ENCODE data around the gene SLC44A3. TPM values are rescaled to one million over a fixed set of nuclear protein-coding genes. Genes with fewer than 3 reads are reported as not detected.

The SLC44A3 gene
- total RNA-seq, 4 donors from 2014 or later = 7.6 to 15.5 (median 10.0) TPM

DNA sequence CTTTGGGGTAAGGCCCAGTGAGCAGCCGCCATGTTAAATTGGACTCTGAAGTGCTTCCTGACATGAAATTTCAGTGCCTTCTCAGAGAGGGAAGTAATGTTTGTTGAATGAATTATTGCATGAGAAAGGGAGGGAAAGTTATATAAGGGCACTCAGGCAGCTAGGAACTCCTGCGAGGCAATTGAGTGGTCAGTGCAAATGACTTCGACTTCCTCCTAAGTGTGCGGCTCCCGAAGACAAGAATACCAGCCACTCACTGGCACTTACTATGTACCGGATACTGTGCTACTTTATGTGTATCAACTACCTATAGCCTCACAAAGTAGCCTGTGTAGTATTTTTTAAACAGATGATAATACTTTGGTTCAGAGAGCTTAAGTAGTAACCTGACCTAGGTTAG is 54.3 kb downstream of the SLC44A3 start:
- TF ChIP-seq, protein P1, sequence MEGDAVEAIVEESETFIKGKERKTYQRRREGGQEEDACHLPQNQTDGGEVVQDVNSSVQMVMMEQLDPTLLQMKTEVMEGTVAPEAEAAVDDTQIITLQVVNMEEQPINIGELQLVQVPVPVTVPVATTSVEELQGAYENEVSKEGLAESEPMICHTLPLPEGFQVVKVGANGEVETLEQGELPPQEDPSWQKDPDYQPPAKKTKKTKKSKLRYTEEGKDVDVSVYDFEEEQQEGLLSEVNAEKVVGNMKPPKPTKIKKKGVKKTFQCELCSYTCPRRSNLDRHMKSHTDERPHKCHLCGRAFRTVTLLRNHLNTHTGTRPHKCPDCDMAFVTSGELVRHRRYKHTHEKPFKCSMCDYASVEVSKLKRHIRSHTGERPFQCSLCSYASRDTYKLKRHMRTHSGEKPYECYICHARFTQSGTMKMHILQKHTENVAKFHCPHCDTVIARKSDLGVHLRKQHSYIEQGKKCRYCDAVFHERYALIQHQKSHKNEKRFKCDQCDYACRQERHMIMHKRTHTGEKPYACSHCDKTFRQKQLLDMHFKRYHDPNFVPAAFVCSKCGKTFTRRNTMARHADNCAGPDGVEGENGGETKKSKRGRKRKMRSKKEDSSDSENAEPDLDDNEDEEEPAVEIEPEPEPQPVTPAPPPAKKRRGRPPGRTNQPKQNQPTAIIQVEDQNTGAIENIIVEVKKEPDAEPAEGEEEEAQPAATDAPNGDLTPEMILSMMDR (IDR thresholded peaks at IDR 0.05) = no peak
- no peak for TF ChIP-seq EP300 (IDR thresholded peaks at IDR 0.05)
- Histone ChIP-seq H3K27me3 (no peaks in the 10 kb centered on the region), H3K36me3 (no peaks in the 10 kb centered on the region), H3K9me3 (no peaks in the 10 kb centered on the region), H3K4me1 (peaks cover 35% of the 10 kb centered on the region), H3K4me3 (no peak overlapping the region), H3K27ac (peak overlapping the region; percentile 59)
- no peak for DNase-seq (ENCODE audit: low spot score in 2 of 2)
- 91% methylated on average over 6 of the region's 6 CpGs for WGBS

DNA sequence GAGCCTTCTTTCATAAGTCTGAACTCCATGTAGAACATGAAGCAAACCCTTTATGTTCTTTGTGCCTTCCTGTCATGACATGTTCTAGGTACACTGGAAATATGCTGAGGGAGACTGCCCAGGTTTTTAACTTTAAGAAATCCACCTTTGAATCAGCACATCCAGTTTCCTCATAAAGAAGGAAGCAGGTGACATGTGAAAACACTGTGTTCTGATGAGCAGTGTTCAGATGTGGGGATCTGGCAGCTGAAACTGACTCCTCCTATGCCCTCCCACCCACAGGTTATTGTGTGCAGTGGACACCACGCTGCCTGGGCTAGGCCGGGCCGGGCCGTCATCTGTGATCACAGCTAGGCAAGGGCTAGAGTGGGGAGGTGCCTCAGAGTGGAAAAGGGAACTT is 55.6 kb downstream of the SLC44A3 start:
- Histone ChIP-seq H3K27me3 (no peaks in the 10 kb centered on the region), H3K9me3 (no peaks in the 10 kb centered on the region), H3K4me1 (peaks cover 35% of the 10 kb centered on the region), H3K4me3 (no peak overlapping the region), H3K36me3 (no peaks in the 10 kb centered on the region), H3K27ac (peak overlapping the region; percentile 72)
- TF ChIP-seq EP300 (IDR thresholded peaks at IDR 0.05) (no peak), POLR2A (IDR thresholded peaks at IDR 0.05) (no peak), POLR2AphosphoS5 (IDR thresholded peaks at IDR 0.05) (no peak)
- TF ChIP-seq, protein P1 (IDR thresholded peaks at IDR 0.05) = no peak
- WGBS = 63% methylated on average over 4 of the region's 4 CpGs
- DNase-seq (ENCODE audit: low spot score in 2 of 2) = no peak

DNA sequence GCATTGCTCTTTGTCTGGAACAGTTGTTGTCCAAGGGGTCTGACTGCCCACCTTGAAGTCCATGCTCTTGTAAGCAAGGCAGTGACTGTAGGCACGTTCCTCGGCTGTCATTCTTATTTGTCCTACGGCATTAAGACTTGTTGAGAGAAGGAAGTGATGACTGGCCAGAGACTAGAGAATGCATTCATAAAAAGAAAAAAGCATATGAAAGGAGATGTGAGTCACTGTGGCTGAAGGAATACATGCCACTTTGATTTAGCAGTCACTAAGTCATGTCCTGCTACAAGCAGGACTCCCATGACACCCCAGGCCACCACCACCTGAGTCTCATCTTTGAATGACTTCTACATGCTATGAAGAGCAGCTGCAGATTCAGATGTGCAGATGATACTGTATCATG is 56.2 kb downstream of the SLC44A3 start:
- no peaks in the 10 kb centered on the region for H3K9me3 ChIP-seq
- peak overlapping the region; percentile 72 for H3K27ac ChIP-seq
- H3K4me1 ChIP-seq = peaks cover 35% of the 10 kb centered on the region
- no peaks in the 10 kb centered on the region for H3K36me3 ChIP-seq
- no peak for DNase-seq (ENCODE audit: low spot score in 2 of 2)
- H3K4me3 ChIP-seq = no peak overlapping the region
- no peaks in the 10 kb centered on the region for H3K27me3 ChIP-seq
- WGBS = 73% methylated on average over 3 of the region's 3 CpGs
- TF ChIP-seq EP300 (IDR thresholded peaks at IDR 0.05) = no peak
- TF ChIP-seq POLR2AphosphoS5 (IDR thresholded peaks at IDR 0.05) = no peak
- TF ChIP-seq, protein P1 (IDR thresholded peaks at IDR 0.05) = no peak
- no peak for TF ChIP-seq POLR2A (IDR thresholded peaks at IDR 0.05)

DNA sequence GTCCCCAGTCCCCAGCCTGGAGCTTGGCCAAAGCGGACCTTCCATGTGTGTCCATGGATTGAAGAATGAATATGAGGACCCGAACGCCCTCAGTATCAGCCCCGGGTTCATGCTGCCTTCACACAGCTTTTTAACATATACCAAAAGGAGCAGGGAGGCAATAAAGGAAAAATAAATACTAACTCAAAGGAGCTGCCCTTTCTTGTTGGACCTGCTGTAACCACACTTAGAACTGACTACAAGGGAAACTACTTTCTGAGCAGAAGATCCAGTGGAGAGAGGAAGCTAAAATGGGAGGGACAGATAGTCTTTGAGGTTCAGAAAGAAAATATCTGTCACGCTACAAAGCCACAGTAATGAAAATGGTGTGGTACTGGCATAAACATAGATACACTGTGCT is 58.2 kb downstream of the SLC44A3 start:
- DNase-seq (ENCODE audit: low spot score in 2 of 2) = no peak
- no peak for TF ChIP-seq POLR2AphosphoS5 (IDR thresholded peaks at IDR 0.05)
- TF ChIP-seq POLR2A (IDR thresholded peaks at IDR 0.05) = no peak
- TF ChIP-seq, protein P1 (IDR thresholded peaks at IDR 0.05) = no peak
- no peak for TF ChIP-seq EP300 (IDR thresholded peaks at IDR 0.05)
- H3K4me3 ChIP-seq = no peak overlapping the region
- WGBS = 85% methylated on average over 5 of the region's 5 CpGs
- H3K27ac ChIP-seq = no peak overlapping the region
- no peaks in the 10 kb centered on the region for H3K36me3 ChIP-seq
- peaks cover 29% of the 10 kb centered on the region for H3K4me1 ChIP-seq
- H3K27me3 ChIP-seq = no peaks in the 10 kb centered on the region
- no peaks in the 10 kb centered on the region for H3K9me3 ChIP-seq

DNA sequence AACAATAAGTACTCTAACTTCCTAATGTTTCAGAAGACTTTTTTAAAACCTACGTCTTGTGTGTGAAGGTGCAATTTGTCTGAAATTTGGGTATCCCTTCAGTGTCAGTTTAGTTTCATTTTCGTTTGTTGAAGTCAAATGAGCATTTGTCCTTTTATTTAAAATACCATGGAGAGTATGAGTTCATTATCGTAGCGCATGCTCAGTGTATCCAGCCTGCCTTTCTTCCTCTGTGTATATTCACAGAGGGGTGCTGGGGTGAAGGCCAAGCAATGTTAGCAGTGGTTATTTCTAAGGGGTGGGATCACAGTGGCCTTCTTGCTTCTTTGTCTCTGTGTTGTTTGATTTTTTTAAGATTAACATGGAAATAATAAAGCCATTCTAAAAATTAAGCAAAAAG is 63.5 kb downstream of the SLC44A3 start:
- no peak for DNase-seq (ENCODE audit: low spot score in 2 of 2)
- H3K27me3 ChIP-seq = no peaks in the 10 kb centered on the region
- peaks cover 12% of the 10 kb centered on the region for H3K4me1 ChIP-seq

More for the DNA sequence above, 63.5 kb downstream of the SLC44A3 start:
- TF ChIP-seq EP300 (IDR thresholded peaks at IDR 0.05) (no peak), POLR2AphosphoS5 (IDR thresholded peaks at IDR 0.05) (no peak), POLR2A (IDR thresholded peaks at IDR 0.05) (no peak)
- TF ChIP-seq, protein P1 (IDR thresholded peaks at IDR 0.05) = no peak
- peak overlapping the region; percentile 60 for H3K27ac ChIP-seq
- no peaks in the 10 kb centered on the region for H3K9me3 ChIP-seq
- H3K36me3 ChIP-seq = no peaks in the 10 kb centered on the region
- WGBS = 30% methylated on average over 4 of the region's 4 CpGs
- H3K4me3 ChIP-seq = no peak overlapping the region
